Stimulated activated CD4-positive, alpha-beta T cell treated with anti-CD3 and anti-CD28 coated beads, Interleukin-15, amount 100 ng/mL, for 48 hours (primary cell): ENCODE data around the gene SPDEF.

Source experiments
- DNase-seq, 2 donors: peaks; one replicate each; pipeline ENCODE4 v3.0.0-alpha.2; 2020; ENCODE audit warnings: low read depth in 2 of 2

Gene SPDEF

DNA sequence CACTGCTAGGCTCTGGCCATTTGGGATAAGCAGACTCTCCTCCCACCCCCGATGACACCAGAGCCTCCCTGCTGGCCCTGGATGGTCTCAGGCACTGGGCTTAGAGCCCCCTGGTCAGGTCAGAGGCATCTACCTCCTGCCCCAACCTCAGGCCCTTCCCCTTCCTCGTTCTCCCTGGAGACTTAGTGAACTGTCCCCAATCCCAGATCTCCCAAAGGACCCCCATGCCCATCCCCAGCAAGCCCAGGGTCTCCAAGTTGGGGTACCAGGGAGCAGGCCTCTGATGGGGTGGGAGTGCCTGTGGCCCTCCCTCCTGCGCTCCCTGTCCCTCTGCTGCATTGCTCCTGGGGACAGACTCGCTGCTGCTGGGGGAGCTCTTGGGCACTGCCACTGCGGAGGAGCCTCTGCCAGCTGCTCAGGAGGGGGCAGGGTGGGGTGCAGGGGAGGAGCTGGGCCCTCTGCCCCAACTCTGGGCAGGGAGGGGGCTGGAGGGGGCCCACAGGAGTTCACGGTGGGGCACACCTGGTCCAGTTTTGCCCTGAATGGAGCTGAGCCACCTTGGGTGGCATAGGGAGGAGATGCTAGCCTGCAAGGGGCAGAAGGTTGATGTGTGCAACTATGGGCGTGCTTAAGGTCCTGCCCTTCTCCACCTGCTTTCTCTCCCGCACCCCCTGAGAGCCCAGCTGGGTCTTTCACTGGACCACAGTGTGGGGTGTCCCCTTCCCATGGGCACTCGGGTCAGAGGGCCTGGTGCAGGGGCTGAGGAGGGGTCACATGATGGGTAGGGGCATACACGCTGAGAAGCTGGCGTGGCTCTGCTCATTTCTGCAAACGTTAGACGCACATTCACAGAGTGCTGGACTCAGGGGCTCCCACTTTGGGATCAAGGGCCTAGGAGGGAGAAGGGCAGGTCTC is 40.4 kb downstream of the SPDEF start:
- DNase-seq = no peak

- no peak for DNase-seq
Measured at GRCh38 chr6:34514593-34515472, 41.3 kb downstream of the SPDEF start.

DNA sequence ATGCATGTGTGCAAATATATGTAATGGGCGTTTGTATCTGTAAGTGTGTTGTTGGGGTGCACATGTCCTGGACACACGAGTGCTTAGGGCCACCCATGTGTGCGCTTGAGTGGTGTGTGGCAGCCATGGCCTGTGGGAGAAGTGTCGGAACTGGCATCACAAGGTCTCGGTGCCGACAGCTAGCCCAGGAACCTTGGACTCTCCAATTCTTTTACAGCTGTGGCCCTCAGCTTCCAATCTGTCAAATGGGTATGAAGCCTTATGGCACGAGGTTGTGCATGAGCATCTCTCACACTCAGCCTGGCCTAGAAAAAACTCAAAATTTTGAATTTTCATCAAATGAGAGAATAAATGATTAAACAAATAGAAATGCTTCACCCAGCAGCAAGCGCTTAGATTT is 42.0 kb downstream of the SPDEF start:
- DNase-seq = no peak

DNA sequence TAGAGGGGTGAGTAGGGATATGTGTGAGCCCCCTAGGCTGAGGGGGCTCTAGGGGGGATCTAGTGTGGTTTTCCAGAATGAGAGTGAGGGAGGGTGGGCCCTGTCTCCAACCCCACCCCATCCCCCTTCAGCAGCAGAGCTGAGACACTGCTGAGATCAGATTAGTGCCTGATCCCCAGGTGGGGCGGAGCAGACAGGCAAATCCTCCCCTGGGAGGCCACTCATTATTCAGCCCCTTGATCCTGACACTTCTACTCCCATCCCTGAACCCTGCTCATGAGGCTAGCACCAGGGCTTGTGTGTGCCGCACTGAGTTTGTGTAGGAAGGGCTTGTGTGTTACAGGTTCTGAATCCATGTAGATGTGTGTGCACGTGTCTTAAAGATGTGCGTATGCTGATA is 42.5 kb downstream of the SPDEF start:
- no peak for DNase-seq

- DNase-seq = no peak
Measured at GRCh38 chr6:34512738-34513115, 43.4 kb downstream of the SPDEF start.

DNA sequence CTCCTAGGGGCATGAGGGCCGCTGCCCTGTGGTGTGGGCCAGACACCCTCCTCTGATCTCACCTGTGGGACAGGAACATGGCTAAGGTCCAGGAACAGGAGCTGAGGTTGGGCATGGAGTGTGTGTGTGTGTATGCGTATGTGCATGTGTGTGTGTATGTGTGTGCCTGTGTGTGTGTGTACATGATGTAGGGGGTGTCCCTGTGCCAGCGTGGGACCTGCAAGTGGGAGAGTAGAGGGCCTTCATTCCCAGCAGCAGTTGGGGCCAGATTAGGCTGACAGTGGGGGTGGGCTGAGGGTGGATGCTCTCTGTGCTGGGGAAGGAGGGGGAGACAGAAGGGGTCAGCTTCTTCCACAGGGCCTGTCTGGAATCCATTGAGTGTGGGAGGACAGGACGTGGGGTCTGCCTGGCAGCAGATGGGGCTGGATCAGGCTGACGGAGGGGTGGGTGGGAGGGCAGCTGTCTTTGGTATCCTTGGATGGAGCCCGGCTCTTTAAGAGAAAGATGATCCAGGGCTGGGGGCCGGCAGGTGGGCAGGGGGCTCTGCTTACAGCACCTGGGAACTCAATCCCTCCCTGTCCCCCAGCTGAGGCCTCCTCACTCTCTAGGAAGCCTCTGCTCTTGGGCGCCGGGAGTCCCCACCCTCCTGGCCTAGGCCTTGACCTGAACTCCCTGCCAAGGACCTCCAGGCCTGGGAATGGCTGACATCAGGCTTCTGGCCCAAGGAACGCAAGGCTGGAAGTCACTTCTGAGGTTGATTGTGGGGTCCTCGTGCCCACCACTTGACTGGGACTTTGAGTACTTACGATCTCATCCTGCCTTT is 44.0 kb downstream of the SPDEF start:
- DNase-seq = no peak

- DNase-seq = no peak
Measured at GRCh38 chr6:34511214-34511914, 44.8 kb downstream of the SPDEF start.

- no peak for DNase-seq
Measured at GRCh38 chr6:34510299-34510698, 45.8 kb downstream of the SPDEF start.

DNA sequence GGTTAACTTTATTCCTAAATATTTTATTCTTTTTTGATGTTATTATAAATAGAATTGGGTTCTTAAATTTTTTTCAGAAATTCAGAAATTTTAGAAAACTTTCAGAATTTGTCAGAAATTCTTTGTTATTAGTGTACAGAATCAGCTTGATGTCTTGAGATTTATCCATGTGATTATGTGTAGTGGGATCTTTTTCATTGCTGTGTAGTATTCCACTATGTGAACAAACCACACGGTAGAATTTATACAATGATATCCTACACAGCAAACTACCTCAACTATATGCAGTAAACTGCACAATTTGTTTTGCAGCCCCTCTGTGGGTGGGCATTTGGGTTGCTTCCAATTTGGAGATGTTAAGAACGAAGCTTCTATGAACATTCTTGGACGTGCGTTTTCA is 46.3 kb downstream of the SPDEF start:
- DNase-seq = no peak

GRCh38 chr6:34508425-34508824 is 47.7 kb downstream of the SPDEF start:
- no peak for DNase-seq

DNA sequence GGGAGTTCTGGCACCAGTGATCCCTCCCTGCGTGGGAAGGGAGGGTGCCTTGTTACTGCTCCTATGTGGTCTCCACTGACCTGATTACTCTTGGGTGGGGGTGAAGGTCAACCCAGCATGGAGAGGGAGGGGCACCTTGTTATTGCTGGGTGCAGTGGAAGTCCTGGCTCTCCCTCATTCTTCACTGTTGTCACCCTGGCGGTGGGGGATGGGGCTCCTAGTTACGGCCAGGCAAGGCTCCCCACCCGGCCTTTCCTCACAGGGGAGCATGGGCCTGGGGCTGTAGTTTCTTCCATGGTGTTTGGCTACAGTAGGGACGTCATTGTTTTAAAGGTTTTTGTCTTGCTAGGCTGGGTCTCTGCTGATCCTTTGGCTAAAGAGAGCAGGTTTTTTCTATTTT is 49.4 kb downstream of the SPDEF start:
- DNase-seq = no peak

GRCh38 chr6:34497411-34497810 is 58.7 kb downstream of the SPDEF start:
- no peak for DNase-seq

DNA sequence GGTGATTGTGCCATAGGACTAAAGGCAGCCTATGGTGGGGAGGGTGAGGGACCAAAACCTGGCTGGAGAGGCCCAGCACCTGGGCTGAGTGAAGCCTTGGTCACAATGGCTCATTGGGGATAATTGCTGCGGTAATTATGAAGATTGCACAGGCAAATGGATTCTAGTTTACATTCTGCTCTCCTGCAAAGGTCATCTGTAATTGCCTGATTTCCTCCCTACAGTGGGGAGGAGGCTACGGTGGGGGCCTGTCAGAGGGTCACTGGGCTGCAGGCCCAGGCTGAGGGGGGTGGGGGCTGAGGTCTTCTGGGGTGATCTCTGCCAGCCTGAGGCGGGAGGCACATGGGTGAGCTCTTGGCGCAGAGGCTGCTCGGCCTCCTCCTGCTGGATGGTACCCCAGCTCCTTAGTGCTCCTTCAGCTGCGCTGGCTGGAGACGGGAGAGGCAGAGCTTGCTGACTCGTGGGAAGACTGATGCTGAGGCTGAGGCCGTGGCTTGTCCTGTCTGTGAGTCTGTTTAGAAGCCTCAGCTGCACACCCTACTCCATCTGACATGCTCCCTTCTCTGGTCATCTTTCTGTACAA is 59.9 kb downstream of the SPDEF start:
- no peak for DNase-seq

DNA sequence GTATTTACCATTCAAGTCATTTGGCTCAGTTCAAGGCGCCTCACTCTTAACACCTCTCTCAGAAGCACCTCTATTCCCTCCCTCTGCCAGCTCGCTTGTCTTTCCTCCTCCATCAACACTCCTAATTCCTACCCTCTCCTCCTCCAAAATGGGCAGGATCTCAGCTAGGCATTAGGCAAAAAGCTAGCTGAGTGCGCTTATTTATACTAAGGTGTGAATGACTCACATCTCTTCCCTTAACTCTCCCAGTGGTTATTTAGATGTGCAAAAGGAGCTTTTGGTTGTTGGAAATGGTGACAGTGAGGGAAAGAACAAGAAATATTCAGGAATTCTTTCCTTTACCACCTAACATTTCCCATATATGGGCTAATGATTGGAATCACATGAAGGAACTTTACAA is 61.2 kb downstream of the SPDEF start:
- no peak for DNase-seq

- no peak for DNase-seq
Measured at GRCh38 chr6:34493344-34493743, 62.8 kb downstream of the SPDEF start.

DNA sequence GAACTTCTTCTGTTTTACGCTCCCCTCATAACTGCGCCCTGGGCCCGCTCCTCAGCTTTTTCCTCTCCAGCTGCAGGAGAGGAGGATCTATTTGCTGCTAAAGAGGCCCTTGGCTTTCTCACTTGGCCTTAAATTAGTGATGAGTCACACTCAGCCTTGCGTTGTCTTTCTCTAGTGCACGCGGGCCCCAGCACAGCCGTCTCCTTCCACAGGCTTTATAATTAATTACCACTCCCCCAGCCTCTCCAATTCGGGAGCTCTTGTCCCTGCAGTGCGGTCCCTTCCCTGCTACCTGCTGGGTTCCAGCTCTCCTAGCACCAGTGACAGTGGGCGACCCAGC is 65.1 kb downstream of the SPDEF start:
- DNase-seq = no peak

- DNase-seq = no peak
Measured at GRCh38 chr6:34490390-34491090, 65.6 kb downstream of the SPDEF start.

DNA sequence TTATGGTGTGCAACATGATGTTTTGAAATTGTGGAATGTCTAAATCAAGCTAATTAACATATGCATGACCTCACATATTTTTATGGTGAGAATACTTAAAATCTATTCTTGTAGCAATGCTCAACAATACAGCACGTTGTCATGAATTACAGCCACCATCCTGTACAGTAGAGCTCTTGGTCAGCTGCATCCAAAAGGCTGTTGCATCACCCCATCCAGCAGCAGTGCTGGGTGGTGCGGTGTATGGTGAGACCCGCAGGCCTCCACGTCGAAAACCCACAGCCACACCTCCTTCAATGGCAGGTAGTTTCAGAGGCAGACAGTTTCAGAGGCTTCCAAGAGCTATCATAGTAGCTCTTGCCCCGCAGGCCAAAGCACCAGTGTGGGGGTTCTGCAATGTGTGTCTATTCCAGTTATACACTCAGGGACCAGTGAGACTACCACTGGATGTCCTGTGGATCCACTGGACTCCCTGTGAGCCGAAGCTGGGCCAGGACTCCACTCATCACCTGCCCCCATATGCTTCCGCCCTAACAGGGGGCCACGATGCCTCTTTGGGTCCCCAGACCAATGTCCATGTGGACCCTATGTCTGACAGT is 66.8 kb downstream of the SPDEF start:
- DNase-seq = no peak
